ENCODE measurements around the gene ZNF846.

Gene ZNF846

DNA sequence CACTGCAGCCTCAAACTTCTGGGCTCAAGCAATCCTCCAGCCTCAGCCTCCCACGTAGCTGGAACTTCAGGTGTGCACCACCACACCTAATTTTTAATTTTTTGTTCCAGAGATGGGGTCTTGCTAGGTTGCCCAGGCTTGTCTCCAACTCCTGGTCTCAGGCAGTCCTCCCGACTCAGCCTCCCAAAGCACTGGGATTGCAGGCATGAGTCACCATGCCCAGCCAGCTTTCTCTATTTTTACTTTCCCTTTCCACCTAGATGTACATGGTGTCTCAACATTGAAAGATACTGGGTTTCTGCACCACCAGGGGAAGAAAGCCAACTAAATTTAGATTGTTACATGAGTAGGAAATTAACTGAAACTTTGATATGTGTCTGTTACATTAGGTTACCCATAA lies 13.8 kb upstream of the ZNF846 start:
- H3K27me3 ChIP-seq (ENCODE audit: insufficient read depth, poor library complexity, severe bottlenecking), result no peaks in the 10 kb centered on the region
- no peak overlapping the region for H3K4me3 ChIP-seq (replicated peaks; ENCODE audit: insufficient read depth, low read length)
- no peak for DNase-seq (ENCODE audit: low read depth in 1 of 2, low spot score in 1 of 2)
- TF ChIP-seq GABPA (IDR thresholded peaks at IDR 0.05; ENCODE audit: low read depth), result no peak
- no peak for TF ChIP-seq POLR2AphosphoS5 (IDR thresholded peaks at IDR 0.05; ENCODE audit: low read depth)
- TF ChIP-seq, protein P1, sequence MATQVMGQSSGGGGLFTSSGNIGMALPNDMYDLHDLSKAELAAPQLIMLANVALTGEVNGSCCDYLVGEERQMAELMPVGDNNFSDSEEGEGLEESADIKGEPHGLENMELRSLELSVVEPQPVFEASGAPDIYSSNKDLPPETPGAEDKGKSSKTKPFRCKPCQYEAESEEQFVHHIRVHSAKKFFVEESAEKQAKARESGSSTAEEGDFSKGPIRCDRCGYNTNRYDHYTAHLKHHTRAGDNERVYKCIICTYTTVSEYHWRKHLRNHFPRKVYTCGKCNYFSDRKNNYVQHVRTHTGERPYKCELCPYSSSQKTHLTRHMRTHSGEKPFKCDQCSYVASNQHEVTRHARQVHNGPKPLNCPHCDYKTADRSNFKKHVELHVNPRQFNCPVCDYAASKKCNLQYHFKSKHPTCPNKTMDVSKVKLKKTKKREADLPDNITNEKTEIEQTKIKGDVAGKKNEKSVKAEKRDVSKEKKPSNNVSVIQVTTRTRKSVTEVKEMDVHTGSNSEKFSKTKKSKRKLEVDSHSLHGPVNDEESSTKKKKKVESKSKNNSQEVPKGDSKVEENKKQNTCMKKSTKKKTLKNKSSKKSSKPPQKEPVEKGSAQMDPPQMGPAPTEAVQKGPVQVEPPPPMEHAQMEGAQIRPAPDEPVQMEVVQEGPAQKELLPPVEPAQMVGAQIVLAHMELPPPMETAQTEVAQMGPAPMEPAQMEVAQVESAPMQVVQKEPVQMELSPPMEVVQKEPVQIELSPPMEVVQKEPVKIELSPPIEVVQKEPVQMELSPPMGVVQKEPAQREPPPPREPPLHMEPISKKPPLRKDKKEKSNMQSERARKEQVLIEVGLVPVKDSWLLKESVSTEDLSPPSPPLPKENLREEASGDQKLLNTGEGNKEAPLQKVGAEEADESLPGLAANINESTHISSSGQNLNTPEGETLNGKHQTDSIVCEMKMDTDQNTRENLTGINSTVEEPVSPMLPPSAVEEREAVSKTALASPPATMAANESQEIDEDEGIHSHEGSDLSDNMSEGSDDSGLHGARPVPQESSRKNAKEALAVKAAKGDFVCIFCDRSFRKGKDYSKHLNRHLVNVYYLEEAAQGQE (IDR thresholded peaks at IDR 0.05; ENCODE audit: insufficient replicate concordance, low read depth), result no peak
- TF ChIP-seq, protein P2, sequence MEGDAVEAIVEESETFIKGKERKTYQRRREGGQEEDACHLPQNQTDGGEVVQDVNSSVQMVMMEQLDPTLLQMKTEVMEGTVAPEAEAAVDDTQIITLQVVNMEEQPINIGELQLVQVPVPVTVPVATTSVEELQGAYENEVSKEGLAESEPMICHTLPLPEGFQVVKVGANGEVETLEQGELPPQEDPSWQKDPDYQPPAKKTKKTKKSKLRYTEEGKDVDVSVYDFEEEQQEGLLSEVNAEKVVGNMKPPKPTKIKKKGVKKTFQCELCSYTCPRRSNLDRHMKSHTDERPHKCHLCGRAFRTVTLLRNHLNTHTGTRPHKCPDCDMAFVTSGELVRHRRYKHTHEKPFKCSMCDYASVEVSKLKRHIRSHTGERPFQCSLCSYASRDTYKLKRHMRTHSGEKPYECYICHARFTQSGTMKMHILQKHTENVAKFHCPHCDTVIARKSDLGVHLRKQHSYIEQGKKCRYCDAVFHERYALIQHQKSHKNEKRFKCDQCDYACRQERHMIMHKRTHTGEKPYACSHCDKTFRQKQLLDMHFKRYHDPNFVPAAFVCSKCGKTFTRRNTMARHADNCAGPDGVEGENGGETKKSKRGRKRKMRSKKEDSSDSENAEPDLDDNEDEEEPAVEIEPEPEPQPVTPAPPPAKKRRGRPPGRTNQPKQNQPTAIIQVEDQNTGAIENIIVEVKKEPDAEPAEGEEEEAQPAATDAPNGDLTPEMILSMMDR (IDR thresholded peaks at IDR 0.05; ENCODE audit: insufficient read depth, low read length), result no peak
- no peak for TF ChIP-seq SPI1 (IDR thresholded peaks at IDR 0.05; ENCODE audit: borderline replicate concordance, low read depth)
- no peak overlapping the region for H3K27ac ChIP-seq (replicated peaks)

DNA sequence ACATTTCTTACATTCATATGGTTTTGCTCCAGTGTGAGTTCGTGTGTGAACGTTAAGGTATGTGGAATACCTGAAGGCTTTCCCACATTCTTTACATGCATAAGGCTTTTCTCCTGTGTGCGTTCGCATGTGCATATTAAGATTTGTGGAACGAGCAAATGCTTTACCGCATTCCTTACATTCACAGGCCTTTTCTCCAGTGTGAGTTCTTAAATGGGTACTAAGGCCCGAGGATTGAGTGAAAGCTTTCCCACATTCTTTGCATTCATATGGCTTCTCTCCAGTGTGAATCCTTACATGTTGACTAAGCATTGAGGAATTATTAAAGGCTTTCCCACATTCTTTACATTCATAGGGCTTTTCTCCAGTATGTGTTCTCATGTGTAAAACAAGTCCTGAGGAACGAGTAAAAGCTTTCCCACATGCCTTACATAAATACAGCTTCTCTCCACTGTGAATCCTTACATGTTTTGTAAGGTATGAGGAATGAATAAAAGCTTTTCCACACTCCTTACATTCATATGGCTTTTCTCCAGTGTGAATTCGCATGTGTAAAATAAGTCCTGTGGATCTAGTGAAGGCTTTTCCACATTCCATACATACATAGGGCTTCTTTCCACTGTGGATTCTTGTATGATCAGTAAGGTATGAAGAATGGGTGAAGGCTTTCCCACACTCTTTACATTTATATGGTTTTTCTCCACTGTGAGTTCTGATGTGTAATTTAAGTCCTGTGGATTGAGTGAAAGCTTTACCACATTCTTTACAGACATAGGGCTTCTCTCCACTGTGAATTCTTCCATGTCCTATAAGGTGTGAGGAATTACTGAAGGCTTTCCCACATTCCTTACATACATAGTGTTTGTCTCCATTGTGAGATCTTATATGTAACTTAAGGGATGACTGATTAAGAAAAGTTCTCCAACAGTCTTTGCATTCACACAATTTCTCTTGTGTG lies 10.7 kb downstream of the ZNF846 start:
- H3K4me3 ChIP-seq (replicated peaks; ENCODE audit: insufficient read depth, low read length), result no peak overlapping the region
- H3K27ac ChIP-seq (replicated peaks), result no peak overlapping the region
- no peaks in the 10 kb centered on the region for H3K27me3 ChIP-seq (ENCODE audit: insufficient read depth, poor library complexity, severe bottlenecking)
- TF ChIP-seq POLR2AphosphoS5 (IDR thresholded peaks at IDR 0.05; ENCODE audit: low read depth), result no peak
- TF ChIP-seq, protein P2 (IDR thresholded peaks at IDR 0.05; ENCODE audit: insufficient read depth, low read length), result no peak
- TF ChIP-seq SPI1 (IDR thresholded peaks at IDR 0.05; ENCODE audit: borderline replicate concordance, low read depth), result no peak
- TF ChIP-seq GABPA (IDR thresholded peaks at IDR 0.05; ENCODE audit: low read depth), result no peak
- TF ChIP-seq, protein P1 (IDR thresholded peaks at IDR 0.05; ENCODE audit: insufficient replicate concordance, low read depth), result no peak
- DNase-seq (ENCODE audit: low read depth in 1 of 2, low spot score in 1 of 2), result no peak

DNA sequence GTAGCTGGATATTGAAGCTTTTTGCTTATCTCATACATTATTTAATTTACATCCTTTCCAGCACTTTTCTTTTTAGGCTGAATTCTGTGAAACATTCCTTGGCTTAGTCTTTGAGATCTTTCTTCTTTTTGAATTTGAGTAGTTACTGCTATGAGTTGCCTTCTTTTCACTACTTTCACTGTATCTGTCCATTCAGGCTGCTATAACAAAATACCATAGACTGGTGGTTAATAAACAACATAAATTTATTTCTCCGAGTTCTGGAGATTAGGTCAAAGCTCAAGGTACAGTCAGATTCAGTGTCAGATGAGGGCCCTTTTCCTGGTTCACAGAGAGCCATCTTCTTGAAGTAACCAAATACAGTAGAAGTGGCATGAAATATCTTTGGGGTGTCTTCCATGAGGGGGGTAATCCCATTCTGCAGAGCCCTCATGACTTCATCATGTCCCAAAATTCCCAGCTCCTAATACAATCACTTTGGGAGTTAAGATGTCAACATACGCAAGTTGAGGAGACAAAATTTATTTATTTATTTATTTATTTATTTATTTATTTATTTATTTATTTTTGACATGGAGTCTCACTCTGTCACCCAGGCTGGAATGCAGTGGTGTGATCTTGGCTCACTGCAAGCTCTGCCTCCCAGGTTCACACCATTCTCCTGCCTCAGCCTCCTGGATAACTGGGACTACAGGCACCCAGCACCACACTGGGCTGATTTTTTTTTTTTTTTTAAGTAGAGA lies 15.7 kb downstream of the ZNF846 start:
- TF ChIP-seq, protein P2 (IDR thresholded peaks at IDR 0.05; ENCODE audit: insufficient read depth, low read length), result no peak
- TF ChIP-seq, protein P1 (IDR thresholded peaks at IDR 0.05; ENCODE audit: insufficient replicate concordance, low read depth), result no peak
- TF ChIP-seq GABPA (IDR thresholded peaks at IDR 0.05; ENCODE audit: low read depth) (no peak), SPI1 (IDR thresholded peaks at IDR 0.05; ENCODE audit: borderline replicate concordance, low read depth) (no peak), POLR2AphosphoS5 (IDR thresholded peaks at IDR 0.05; ENCODE audit: low read depth) (no peak)
- DNase-seq (ENCODE audit: low read depth in 1 of 2, low spot score in 1 of 2), result no peak
- no peak overlapping the region for H3K27ac ChIP-seq (replicated peaks)
- no peak overlapping the region for H3K4me3 ChIP-seq (replicated peaks; ENCODE audit: insufficient read depth, low read length)
- no peaks in the 10 kb centered on the region for H3K27me3 ChIP-seq (ENCODE audit: insufficient read depth, poor library complexity, severe bottlenecking)

Data from HL-60 (cell line).